SK-N-SH (cell line): ENCODE results near the gene CPA4. TPM values are rescaled to one million over a fixed set of nuclear protein-coding genes. Genes with fewer than 3 reads are reported as not detected.
A peak's percentile ranks its signal among the peaks of the same experiment; 100 is the strongest.

Experiments used
- CTCF ChIA-PET: fragments of 300-600, 350-600 bp; formaldehyde crosslinking; extraction: SDS; loops from one replicate; lab custom pipeline; 2021; lab: Yijun Ruan, JAX
- POLR2A ChIA-PET: fragments of 350-600 bp; sonication (Branson Sonifier 250); formaldehyde crosslinking; extraction: SDS; loops from one replicate; lab custom pipeline; 2020; ENCODE audit warnings: antibody characterized with exemption, inconsistent platforms; lab: Yijun Ruan, JAX
- DNase-seq: peaks from one replicate; pipeline ENCODE4 v3.0.0; 2012
- H2AFZ ChIP-seq: fragments of 200-600 bp; sonication (generic); 2 replicates; pipeline ENCODE4 v1.8.1; 2016; ENCODE audit warnings: antibody characterized with exemption, mild to moderate bottlenecking, low read depth
- H3F3A ChIP-seq: fragments of 200-600 bp; sonication (generic); replicated peaks from 2 replicates; pipeline ENCODE3; 2016; ENCODE audit warnings: antibody characterized with exemption, mild to moderate bottlenecking; ENCODE audit not compliant: insufficient read depth
- H3K27ac ChIP-seq, 2 experiments: fragments of 200-500 bp in 1 of 2; fragments of 200-600 bp in 1 of 2; sonication (Bioruptor generic) in 1 of 2; sonication (generic), shearing (Covaris generic) in 1 of 2; 2 replicates each; pipeline versions ENCODE4 v1.5.1 to v1.6.1; 2014 to 2016; ENCODE audit warnings: low read depth in 2 of 2, inconsistent platforms in 1 of 2, low read length in 1 of 2, mild to moderate bottlenecking in 1 of 2, mixed read lengths in 1 of 2
- H3K27me3 ChIP-seq: fragments of 200-600 bp; sonication (generic), shearing (Covaris generic); 2 replicates; pipeline ENCODE4 v1.6.1; 2016; ENCODE audit warnings: mixed run types; ENCODE audit not compliant: insufficient read depth
- H3K36me3 ChIP-seq, 2 experiments: fragments of 200-500 bp in 1 of 2; fragments of 200-600 bp in 1 of 2; sonication (Bioruptor generic) in 1 of 2; sonication (generic) in 1 of 2; replicated peaks in 1 of 2; 2 replicates each; pipeline versions ENCODE3 to v1.5.1; 2014 to 2016; ENCODE audit warnings: low read length in 1 of 2, mild to moderate bottlenecking in 1 of 2; ENCODE audit not compliant: insufficient read depth in 2 of 2, control insufficient read depth in 1 of 2
- H3K4me1 ChIP-seq, 2 experiments: fragments of 200-500 bp in 1 of 2; fragments of 200-600 bp in 1 of 2; sonication (Bioruptor generic) in 1 of 2; sonication (generic), shearing (Covaris generic) in 1 of 2; 2 replicates each; pipeline versions ENCODE4 v1.5.1 to v1.6.1; 2014 to 2016; ENCODE audit warnings: low read depth in 1 of 2, low read length in 1 of 2, mixed run types in 1 of 2; ENCODE audit not compliant: insufficient read depth in 2 of 2, control insufficient read depth in 1 of 2
- H3K4me2 ChIP-seq: fragments of 200-600 bp; sonication (generic), shearing (Covaris generic); 2 replicates; pipeline ENCODE4 v1.6.1; 2017; ENCODE audit warnings: mixed run types
- H3K4me3 ChIP-seq, 2 experiments: fragments of 200-500 bp in 1 of 2; fragments of 200-600 bp in 1 of 2; sonication (Bioruptor generic) in 1 of 2; sonication (generic), shearing (Covaris generic) in 1 of 2; 2 replicates each; pipeline versions ENCODE4 v1.5.1 to v1.8.1; 2014 to 2016; ENCODE audit warnings: low read depth in 2 of 2, inconsistent platforms in 1 of 2, low read length in 1 of 2, mild to moderate bottlenecking in 1 of 2, mixed read lengths in 1 of 2, moderate library complexity in 1 of 2
- H3K79me2 ChIP-seq: fragments of 200-600 bp; sonication (generic); 2 replicates; pipeline ENCODE4 v1.8.1; 2017; ENCODE audit warnings: mild to moderate bottlenecking; ENCODE audit not compliant: insufficient read depth
- H3K9ac ChIP-seq: fragments of 200-600 bp; sonication (generic); 2 replicates; pipeline ENCODE4 v1.6.1; 2017; ENCODE audit warnings: mixed run types
- H3K9me2 ChIP-seq: fragments of 200-600 bp; sonication (generic); 2 replicates; pipeline ENCODE4 v1.6.1; 2017; ENCODE audit warnings: mixed run types
- H3K9me3 ChIP-seq: fragments of 200-600 bp; sonication (generic); 2 replicates; pipeline ENCODE4 v1.6.1; 2017; ENCODE audit warnings: mixed run types, mild to moderate bottlenecking, moderate library complexity
- H4K20me1 ChIP-seq: fragments of 200-600 bp; sonication (generic); 2 replicates; pipeline ENCODE4 v1.6.1; 2017; ENCODE audit warnings: mild to moderate bottlenecking, mixed run types; ENCODE audit not compliant: insufficient read depth
- FOSL2 ChIP-seq: IDR thresholded peaks from 2 replicates; pipeline ENCODE4 v1.4.0; 2012; ENCODE audit warnings: low read depth, mild to moderate bottlenecking, moderate library complexity, borderline replicate concordance
- FOXJ3 ChIP-seq: sonication (generic); formaldehyde crosslinking; IDR thresholded peaks from 2 replicates; pipeline ENCODE4 v1.5.1; 2020; ENCODE audit warnings: mild to moderate bottlenecking, missing genetic modification reagents
- JUND ChIP-seq: IDR thresholded peaks from 2 replicates; pipeline ENCODE4 v1.4.0; 2012
- NRF1 ChIP-seq: IDR thresholded peaks from 2 replicates; pipeline ENCODE4 v1.6.1; 2012; ENCODE audit warnings: low read depth, mild to moderate bottlenecking, low read length
- PBX3 ChIP-seq: IDR thresholded peaks from 2 replicates; pipeline ENCODE4; 2012
- SIN3A ChIP-seq: IDR thresholded peaks from 2 replicates; pipeline ENCODE4 v1.6.1; 2012; ENCODE audit warnings: low read depth, mild to moderate bottlenecking, low read length, moderate library complexity, borderline replicate concordance
- WGBS: methylation state at CpG from one replicate; pipeline ENCODE4 v1.1.6; 2017; ENCODE audit warnings: low lambda C conversion rate; 5-methylcytosine and 5-hydroxymethylcytosine counted together
- polyA plus RNA-seq, 3 experiments: library from polyadenylated mRNA; depleted of rRNA; stranded (reverse); fragments of >200 nt; gene quantifications; 2 replicates each; pipeline ENCODE4 v1.2.3, GENCODE V29; 2012
- TF ChIP-seq, protein P1 (sequence below): fragments of 150-350 bp; IDR thresholded peaks from 2 replicates; pipeline ENCODE4 v1.6.1; 2016; ENCODE audit warnings: mild to moderate bottlenecking, low read depth, low read length

Gene CPA4
- polyA plus RNA-seq, 1 of the 3 experiments (the other 2 are of a cell fraction), result 176 TPM

- CTCF ChIA-PET, result no interaction called here
- no peak overlapping the region for H3K9ac ChIP-seq
- H3K4me3 ChIP-seq, result no peak overlapping the region
- POLR2A ChIA-PET, result no interaction called here
- H3K27me3 ChIP-seq, result no peaks in the 10 kb centered on the region
- no peaks in the 10 kb centered on the region for H3K36me3 ChIP-seq
- H3K9me3 ChIP-seq, result no peaks in the 10 kb centered on the region
- no peaks in the 10 kb centered on the region for H3K79me2 ChIP-seq
- no peaks in the 10 kb centered on the region for H3K9me2 ChIP-seq
- no peaks in the 10 kb centered on the region for H3F3A ChIP-seq
- no peak overlapping the region for H3K4me2 ChIP-seq
- TF ChIP-seq NRF1 (no peak), PBX3 (0 out of 2 replicates have a peak, but pooled peaks have one; percentile 29)
- peaks cover 3 to 13% of the 10 kb centered on the region in 2 experiments; a peak in 3 of 4 replicates for H3K4me1 ChIP-seq
- no peak overlapping the region for H3K27ac ChIP-seq
- DNase-seq, result no peak
- 68% methylated on average over 5 of the region's 5 CpGs for WGBS
- no peak overlapping the region for H2AFZ ChIP-seq
- no peaks in the 10 kb centered on the region for H4K20me1 ChIP-seq
Measured at GRCh38 chr7:130275826-130276297, 17.1 kb upstream of the CPA4 start.

DNA sequence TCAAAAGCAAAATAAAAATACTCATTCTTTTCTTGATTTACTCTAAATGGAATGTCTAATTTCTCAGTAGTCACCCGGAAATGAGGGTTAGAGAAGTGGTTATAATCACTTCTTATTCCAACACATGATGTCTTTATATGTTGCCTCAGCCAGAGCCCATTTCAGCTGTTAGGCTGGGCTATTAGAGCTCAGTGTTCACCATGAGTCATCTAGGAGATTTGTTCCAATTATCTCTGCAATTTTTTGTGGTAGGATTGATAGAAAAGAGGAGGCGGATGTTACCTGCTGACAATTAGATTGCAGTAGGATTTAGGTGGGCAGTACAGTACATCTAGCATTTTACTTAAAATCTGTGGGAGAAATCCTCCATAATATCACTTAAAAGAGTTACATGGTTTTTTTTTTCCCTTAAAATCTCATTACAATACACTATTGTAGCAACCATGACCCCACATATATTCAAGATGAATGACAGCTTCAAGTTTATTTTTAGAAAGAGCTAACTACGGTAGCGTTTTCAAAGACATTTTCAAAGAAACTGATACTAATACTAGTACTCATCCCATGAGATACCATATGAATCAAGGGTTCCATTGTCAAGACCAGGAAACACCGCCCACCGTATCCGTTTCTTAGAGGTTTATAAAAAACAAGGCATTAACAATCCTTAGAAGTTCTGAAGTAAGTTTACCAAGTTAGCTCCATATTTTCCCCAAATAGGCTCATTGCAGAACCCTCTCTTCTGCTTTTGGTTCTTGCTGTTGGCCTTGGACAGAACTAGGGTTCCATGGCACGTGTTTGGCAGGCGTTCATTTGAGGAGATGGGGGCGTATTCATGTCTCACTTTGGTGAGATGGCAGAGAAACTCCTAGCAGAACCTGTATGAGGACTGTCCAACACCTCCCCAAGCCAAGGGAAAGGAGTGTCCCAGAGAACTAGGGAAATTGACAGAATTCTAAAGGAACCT, 15.9 kb upstream of the CPA4 start:
- CTCF ChIA-PET, result interaction anchor here (0.7 to 3.7 kb wide), 21 partner anchors 9 to 456 kb away, joined by 3 to 21 read pairs (median 4); partner anchors contain the start of genes CPA2, CPA4, KLHDC10 and MEST
- H3K27me3 ChIP-seq, result no peaks in the 10 kb centered on the region
- no peaks in the 10 kb centered on the region for H3F3A ChIP-seq
- H3K9me3 ChIP-seq, result no peaks in the 10 kb centered on the region
- WGBS, result 83% methylated on average over 10 of the region's 10 CpGs
- no peak overlapping the region for H3K27ac ChIP-seq
- H3K79me2 ChIP-seq, result no peaks in the 10 kb centered on the region
- no peak overlapping the region for H2AFZ ChIP-seq
- H3K4me1 ChIP-seq, result peaks cover 3 to 13% of the 10 kb centered on the region in 2 experiments; a peak in 3 of 4 replicates
- H3K36me3 ChIP-seq, result no peaks in the 10 kb centered on the region
- no peak overlapping the region for H3K4me2 ChIP-seq
- H3K9ac ChIP-seq, result no peak overlapping the region
- no peak for DNase-seq
- TF ChIP-seq JUND, result peak; percentile 38
- peak; percentile 60 for TF ChIP-seq FOSL2
- no peak for TF ChIP-seq SIN3A
- TF ChIP-seq, protein P1, sequence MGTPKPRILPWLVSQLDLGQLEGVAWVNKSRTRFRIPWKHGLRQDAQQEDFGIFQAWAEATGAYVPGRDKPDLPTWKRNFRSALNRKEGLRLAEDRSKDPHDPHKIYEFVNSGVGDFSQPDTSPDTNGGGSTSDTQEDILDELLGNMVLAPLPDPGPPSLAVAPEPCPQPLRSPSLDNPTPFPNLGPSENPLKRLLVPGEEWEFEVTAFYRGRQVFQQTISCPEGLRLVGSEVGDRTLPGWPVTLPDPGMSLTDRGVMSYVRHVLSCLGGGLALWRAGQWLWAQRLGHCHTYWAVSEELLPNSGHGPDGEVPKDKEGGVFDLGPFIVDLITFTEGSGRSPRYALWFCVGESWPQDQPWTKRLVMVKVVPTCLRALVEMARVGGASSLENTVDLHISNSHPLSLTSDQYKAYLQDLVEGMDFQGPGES, result no peak
- no peak for TF ChIP-seq FOXJ3 (CRISPR knock-in tag)
- no peaks in the 10 kb centered on the region for H3K9me2 ChIP-seq
- H4K20me1 ChIP-seq, result no peaks in the 10 kb centered on the region
- no peak overlapping the region for H3K4me3 ChIP-seq
- POLR2A ChIA-PET, result interaction anchor here (1.1 kb wide), 1 partner anchor 72 kb away, joined by 3 read pairs; the partner anchor contains the start of gene TMEM209
